Neural progenitor cell (in vitro differentiated cells): ENCODE data around the gene ZKSCAN5.

Experiments used
- EZH2 ChIP-seq: fragments of 200-600 bp; sonication (generic); IDR thresholded peaks from 2 replicates; pipeline ENCODE4 v1.6.1; 2017; ENCODE audit warnings: antibody characterized with exemption, mild to moderate bottlenecking, moderate library complexity
- EZH2phosphoT487 ChIP-seq: fragments of 200-600 bp; sonication (generic); IDR thresholded peaks from 2 replicates; pipeline ENCODE4 v1.6.1; 2017; ENCODE audit warnings: antibody characterized with exemption
- TF ChIP-seq, protein P1 (sequence below): fragments of 200-600 bp; sonication (generic); IDR thresholded peaks from 2 replicates; pipeline ENCODE4 v1.5.1; 2017; ENCODE audit warnings: antibody characterized with exemption, mild to moderate bottlenecking

DNA sequence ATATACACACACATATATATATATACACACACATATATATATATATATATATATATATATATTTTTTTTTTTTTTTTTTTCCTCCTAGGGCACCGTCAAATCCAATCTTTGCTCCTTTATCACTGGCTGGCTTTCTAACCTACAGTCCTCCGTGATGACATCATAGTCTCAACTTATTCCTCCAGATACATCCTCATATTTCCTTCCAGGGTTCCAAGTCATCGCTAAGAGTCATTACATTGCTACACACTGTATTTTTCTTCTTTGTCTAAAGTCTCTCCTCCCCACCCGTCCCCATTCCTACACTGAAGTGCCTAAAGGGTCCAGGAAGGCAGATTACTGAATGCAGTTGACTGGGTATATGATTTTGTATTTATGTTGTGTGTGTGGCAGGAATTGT lies 48.6 kb downstream of the ZKSCAN5 start:
- TF ChIP-seq, protein P1, sequence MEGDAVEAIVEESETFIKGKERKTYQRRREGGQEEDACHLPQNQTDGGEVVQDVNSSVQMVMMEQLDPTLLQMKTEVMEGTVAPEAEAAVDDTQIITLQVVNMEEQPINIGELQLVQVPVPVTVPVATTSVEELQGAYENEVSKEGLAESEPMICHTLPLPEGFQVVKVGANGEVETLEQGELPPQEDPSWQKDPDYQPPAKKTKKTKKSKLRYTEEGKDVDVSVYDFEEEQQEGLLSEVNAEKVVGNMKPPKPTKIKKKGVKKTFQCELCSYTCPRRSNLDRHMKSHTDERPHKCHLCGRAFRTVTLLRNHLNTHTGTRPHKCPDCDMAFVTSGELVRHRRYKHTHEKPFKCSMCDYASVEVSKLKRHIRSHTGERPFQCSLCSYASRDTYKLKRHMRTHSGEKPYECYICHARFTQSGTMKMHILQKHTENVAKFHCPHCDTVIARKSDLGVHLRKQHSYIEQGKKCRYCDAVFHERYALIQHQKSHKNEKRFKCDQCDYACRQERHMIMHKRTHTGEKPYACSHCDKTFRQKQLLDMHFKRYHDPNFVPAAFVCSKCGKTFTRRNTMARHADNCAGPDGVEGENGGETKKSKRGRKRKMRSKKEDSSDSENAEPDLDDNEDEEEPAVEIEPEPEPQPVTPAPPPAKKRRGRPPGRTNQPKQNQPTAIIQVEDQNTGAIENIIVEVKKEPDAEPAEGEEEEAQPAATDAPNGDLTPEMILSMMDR = no peak
- TF ChIP-seq EZH2 = no peak
- no peak for TF ChIP-seq EZH2phosphoT487
